GM12873 (cell line): Measurements from ENCODE around the gene TBC1D14.

Experiments used
- TF ChIP-seq, protein P1 (sequence below): IDR thresholded peaks from 2 replicates; pipeline ENCODE4 v1.5.1; 2012; ENCODE audit warnings: low read depth, mild to moderate bottlenecking, moderate library complexity, low read length, control low read depth; ENCODE audit not compliant: insufficient read depth; ENCODE audit errors: missing control alignments

TBC1D14 gene

DNA sequence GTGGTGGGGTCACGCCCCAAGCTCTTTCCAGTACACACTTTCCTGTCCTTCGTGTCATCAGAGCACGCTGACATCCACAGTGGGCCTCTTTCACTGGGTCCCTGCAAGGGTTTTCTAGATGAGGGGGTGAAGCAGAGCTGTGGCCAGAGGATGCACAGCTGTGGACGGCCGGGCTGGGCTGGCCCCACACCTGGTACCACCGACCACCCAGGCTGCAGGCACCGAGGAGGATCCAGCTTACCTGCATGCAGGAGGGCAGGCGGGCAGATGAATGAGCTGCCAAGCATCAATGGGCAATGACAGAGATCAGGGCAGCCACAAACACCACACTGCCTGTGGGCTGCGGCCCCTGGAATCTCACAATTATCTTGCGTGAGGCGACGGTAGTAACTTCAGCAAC, 167.7 kb downstream of the TBC1D14 start:
- TF ChIP-seq, protein P1, sequence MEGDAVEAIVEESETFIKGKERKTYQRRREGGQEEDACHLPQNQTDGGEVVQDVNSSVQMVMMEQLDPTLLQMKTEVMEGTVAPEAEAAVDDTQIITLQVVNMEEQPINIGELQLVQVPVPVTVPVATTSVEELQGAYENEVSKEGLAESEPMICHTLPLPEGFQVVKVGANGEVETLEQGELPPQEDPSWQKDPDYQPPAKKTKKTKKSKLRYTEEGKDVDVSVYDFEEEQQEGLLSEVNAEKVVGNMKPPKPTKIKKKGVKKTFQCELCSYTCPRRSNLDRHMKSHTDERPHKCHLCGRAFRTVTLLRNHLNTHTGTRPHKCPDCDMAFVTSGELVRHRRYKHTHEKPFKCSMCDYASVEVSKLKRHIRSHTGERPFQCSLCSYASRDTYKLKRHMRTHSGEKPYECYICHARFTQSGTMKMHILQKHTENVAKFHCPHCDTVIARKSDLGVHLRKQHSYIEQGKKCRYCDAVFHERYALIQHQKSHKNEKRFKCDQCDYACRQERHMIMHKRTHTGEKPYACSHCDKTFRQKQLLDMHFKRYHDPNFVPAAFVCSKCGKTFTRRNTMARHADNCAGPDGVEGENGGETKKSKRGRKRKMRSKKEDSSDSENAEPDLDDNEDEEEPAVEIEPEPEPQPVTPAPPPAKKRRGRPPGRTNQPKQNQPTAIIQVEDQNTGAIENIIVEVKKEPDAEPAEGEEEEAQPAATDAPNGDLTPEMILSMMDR: no peak

DNA sequence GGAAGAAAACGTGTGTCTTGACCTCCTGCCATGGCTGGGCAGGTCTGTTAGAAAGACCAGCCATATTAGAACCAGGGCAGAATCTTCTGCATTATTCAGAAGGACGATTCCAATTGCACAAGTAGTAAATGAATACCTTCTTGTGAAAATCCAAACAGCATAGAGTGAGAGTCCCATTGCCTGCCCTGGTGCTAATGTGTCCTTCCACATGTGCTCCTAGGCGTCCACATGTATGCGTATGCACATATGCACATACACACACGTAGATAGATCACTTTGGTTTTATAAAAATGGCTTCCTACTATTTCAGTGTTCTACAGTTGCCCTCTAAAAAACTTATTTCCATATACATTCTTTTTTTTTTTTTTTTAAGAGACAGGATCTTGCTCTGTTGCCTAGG, 168.4 kb downstream of the TBC1D14 start:
- TF ChIP-seq, protein P1: no peak
